ENCODE data around the gene SERP2. TPM values are rescaled to one million over a fixed set of nuclear protein-coding genes. Genes with fewer than 3 reads are reported as not detected.

The SERP2 gene
- total RNA-seq, 1 donor from 2014 or later: 1.8 TPM

- H3K27ac Mint-ChIP-seq (ENCODE audit: unreplicated experiment): no peak overlapping the region
- H3K27me3 Mint-ChIP-seq (ENCODE audit: unreplicated experiment): no peaks in the 10 kb centered on the region
- DNase-seq (ENCODE audit: low spot score): no peak
- no peaks in the 10 kb centered on the region for H3K9me3 Mint-ChIP-seq (ENCODE audit: unreplicated experiment)
- H3K4me1 Mint-ChIP-seq (ENCODE audit: unreplicated experiment): no peaks in the 10 kb centered on the region
- no peak for TF ChIP-seq CTCF (IDR thresholded peaks at IDR 0.05; ENCODE audit: unreplicated experiment)
- no peaks in the 10 kb centered on the region for H3K36me3 Mint-ChIP-seq (ENCODE audit: low read depth, unreplicated experiment)
- no peak overlapping the region for H3K4me3 Mint-ChIP-seq (ENCODE audit: unreplicated experiment)
Measured at GRCh38 chr13:44380404-44381165, 7.0 kb downstream of the SERP2 start.

GRCh38 chr13:44382635-44383145, 9.1 kb downstream of the SERP2 start:
- TF ChIP-seq CTCF (IDR thresholded peaks at IDR 0.05; ENCODE audit: unreplicated experiment): no peak
- no peak for DNase-seq (ENCODE audit: low spot score)
- Mint-ChIP-seq H3K27me3 (ENCODE audit: unreplicated experiment) (no peaks in the 10 kb centered on the region), H3K4me1 (ENCODE audit: unreplicated experiment) (no peaks in the 10 kb centered on the region), H3K36me3 (ENCODE audit: low read depth, unreplicated experiment) (no peaks in the 10 kb centered on the region), H3K9me3 (ENCODE audit: unreplicated experiment) (no peaks in the 10 kb centered on the region), H3K27ac (ENCODE audit: unreplicated experiment) (no peak overlapping the region), H3K4me3 (ENCODE audit: unreplicated experiment) (no peak overlapping the region)

- Mint-ChIP-seq H3K27me3 (ENCODE audit: unreplicated experiment) (peaks cover 1% of the 10 kb centered on the region), H3K27ac (ENCODE audit: unreplicated experiment) (no peak overlapping the region), H3K4me3 (ENCODE audit: unreplicated experiment) (no peak overlapping the region), H3K9me3 (ENCODE audit: unreplicated experiment) (no peaks in the 10 kb centered on the region), H3K4me1 (ENCODE audit: unreplicated experiment) (no peaks in the 10 kb centered on the region), H3K36me3 (ENCODE audit: low read depth, unreplicated experiment) (no peaks in the 10 kb centered on the region)
- DNase-seq (ENCODE audit: low spot score): no peak
- TF ChIP-seq CTCF (IDR thresholded peaks at IDR 0.05; ENCODE audit: unreplicated experiment): no peak
Measured at GRCh38 chr13:44383945-44384344, 10.3 kb downstream of the SERP2 start.

DNA sequence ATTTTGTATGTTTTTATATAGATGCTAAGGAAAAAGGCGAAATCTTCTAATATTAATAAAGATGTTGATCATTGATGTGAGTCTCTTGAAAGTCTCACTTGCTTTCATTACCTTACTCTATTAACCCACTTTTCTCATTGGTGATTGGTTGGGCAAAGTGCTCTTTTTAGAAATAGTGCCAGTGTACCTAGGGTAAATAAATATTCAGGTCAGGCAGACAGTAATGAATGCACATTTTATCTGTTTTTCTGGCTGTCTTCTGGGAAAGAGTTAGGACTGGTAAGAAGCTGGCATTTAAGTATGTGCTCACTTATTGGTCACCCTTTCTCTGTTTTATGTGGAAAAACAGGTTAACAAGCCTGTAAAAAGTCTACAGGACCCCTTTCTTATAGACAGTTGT, 11.2 kb downstream of the SERP2 start:
- no peak for TF ChIP-seq CTCF (IDR thresholded peaks at IDR 0.05; ENCODE audit: unreplicated experiment)
- Mint-ChIP-seq H3K4me1 (ENCODE audit: unreplicated experiment) (no peaks in the 10 kb centered on the region), H3K4me3 (ENCODE audit: unreplicated experiment) (no peak overlapping the region), H3K9me3 (ENCODE audit: unreplicated experiment) (no peaks in the 10 kb centered on the region), H3K27me3 (ENCODE audit: unreplicated experiment) (peaks cover 1% of the 10 kb centered on the region), H3K36me3 (ENCODE audit: low read depth, unreplicated experiment) (no peaks in the 10 kb centered on the region), H3K27ac (ENCODE audit: unreplicated experiment) (no peak overlapping the region)
- DNase-seq (ENCODE audit: low spot score): no peak

DNA sequence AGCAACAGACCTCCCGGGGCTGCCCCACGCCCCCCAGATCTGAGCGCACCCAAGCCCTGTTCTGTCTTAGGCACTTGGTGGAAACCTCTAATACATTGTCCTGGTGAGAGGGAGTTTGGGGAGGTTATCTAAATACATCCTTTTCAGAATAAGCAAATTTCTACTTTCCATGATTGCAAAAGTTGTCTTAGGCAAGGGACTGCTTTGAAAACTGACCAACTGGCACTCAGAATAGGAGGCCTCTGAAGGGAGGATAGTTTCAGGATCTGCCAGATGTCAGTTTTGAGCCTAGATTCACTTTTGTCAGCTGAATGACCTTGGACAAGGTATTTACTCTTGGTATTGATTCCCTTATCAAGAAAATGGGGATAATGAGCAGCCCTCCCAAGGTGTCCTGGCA, 11.8 kb downstream of the SERP2 start:
- Mint-ChIP-seq H3K27ac (ENCODE audit: unreplicated experiment) (no peak overlapping the region), H3K27me3 (ENCODE audit: unreplicated experiment) (peaks cover 1% of the 10 kb centered on the region)
- no peak for DNase-seq (ENCODE audit: low spot score)

More for the DNA sequence above, 11.8 kb downstream of the SERP2 start:
- no peaks in the 10 kb centered on the region for H3K4me1 Mint-ChIP-seq (ENCODE audit: unreplicated experiment)
- H3K9me3 Mint-ChIP-seq (ENCODE audit: unreplicated experiment): no peaks in the 10 kb centered on the region
- TF ChIP-seq CTCF (IDR thresholded peaks at IDR 0.05; ENCODE audit: unreplicated experiment): no peak
- no peak overlapping the region for H3K4me3 Mint-ChIP-seq (ENCODE audit: unreplicated experiment)
- H3K36me3 Mint-ChIP-seq (ENCODE audit: low read depth, unreplicated experiment): no peaks in the 10 kb centered on the region

Measured in endothelial cell (in vitro differentiated cells).